ENCODE results near the gene PIP4K2A. TPM values are rescaled to one million over a fixed set of nuclear protein-coding genes. Genes with fewer than 3 reads are reported as not detected.
"Not testable (repeated sequence)": the region's sequence is repeated elsewhere in the genome, so short reads cannot be mapped to it uniquely, and the experiment has no call there.

The PIP4K2A gene
- total RNA-seq, 2 donors from 2014 or later: 87.7 to 137 TPM

DNA sequence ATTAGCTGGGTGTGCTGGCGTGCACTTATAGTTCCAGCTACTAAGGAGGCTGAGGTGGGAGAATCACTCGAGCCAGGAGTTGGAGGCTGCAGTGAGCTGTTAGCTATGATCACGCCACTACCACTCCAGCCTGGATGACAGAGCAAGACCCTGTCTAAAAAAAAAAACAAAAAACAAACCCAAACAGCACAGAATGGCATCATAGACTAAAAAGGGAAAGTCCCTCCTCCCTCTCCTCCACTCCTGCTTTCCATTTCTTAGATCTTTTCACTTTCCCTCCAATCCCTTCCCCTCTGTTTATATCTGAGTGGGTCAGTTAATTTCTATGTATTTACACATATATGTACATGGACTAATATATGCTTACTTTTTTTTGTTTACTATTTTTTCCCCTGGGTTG lies 10.4 kb upstream of the PIP4K2A start:
- no peaks in the 10 kb centered on the region for H3K36me3 Mint-ChIP-seq
- no peak for DNase-seq (ENCODE audit: low spot score in 2 of 2)
- H3K27ac Mint-ChIP-seq: no peak overlapping the region
- ATAC-seq: peak in 1 of 2 donors; percentile 35
- no peaks in the 10 kb centered on the region for H3K9me3 Mint-ChIP-seq

DNA sequence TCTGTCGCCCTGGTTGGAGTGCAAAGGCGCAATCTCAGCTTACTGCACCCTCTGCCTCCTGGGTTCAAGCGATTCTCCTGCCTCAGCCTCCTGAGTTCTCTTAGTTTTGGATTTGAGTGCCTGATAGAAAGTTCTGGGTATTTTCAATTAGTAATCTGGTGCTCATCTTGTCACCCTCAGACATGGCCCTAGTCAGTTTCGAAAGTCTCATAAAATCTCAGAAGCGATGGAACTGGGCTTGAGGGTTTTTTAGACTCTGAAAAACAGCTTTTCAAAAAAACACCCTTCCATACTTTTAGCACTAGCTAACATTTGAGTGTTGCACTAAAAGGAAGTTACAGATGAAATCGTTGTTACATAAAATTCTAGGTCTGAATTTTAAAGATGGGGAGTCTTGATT lies 9.4 kb upstream of the PIP4K2A start:
- DNase-seq (ENCODE audit: low spot score in 2 of 2) (no peak), ATAC-seq (no peak)
- H3K27ac Mint-ChIP-seq: peak overlapping the region in 1 of 2 donors; percentile 81
- no peaks in the 10 kb centered on the region for H3K9me3 Mint-ChIP-seq
- H3K36me3 Mint-ChIP-seq: no peaks in the 10 kb centered on the region

DNA sequence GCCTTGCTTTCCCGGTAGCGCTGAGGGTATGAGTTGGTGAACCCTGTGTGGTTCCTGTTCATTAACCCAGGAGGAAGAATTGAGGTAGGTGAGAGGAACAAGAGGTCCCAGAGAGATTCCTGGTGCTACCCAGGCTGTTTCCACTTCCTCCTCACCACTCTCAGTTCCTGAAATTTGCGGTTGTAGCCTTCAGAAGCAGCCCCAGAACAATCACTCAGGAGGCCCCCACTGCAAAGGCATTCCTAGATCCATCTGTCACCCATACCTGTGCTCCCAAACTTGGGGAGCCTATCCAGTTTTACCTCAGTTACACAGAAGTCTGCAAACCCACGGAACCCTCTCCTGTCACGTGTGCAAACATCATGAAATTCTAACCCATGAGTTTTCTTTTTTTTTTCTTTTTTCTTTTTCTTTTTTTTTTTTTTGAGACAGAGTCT lies 9.0 kb upstream of the PIP4K2A start:
- ATAC-seq (no peak), DNase-seq (ENCODE audit: low spot score in 2 of 2) (no peak)
- Mint-ChIP-seq H3K36me3 (no peaks in the 10 kb centered on the region), H3K27ac (peak overlapping the region in 1 of 2 donors; percentile 81), H3K9me3 (no peaks in the 10 kb centered on the region)

DNA sequence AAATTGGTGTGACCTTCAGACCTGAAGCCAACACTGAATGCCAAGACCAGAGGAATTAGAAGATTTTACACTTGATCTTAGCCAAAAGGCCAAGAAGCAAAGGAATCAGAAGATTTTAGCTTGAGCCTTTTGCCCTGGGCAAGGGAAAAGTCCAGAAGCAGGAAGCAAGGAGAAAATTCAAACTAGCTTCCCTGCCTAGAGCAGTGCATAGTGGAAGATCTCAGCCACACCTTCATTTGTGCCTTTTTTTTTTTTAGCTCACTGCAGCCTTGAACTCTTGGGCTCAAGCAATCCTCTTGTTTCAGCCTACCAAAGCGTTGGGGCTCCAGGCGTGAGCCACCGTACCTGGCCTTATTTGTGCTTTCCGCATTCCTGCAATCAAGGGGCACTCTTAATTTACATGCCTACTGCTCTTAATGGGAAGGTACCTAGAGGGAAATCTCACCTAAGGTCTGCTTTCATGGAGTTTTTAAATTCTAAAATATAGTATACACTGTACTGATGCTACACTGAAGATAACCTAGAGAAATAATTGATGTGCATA lies 8.3 kb upstream of the PIP4K2A start:
- Mint-ChIP-seq H3K27ac (no peak overlapping the region), H3K9me3 (no peaks in the 10 kb centered on the region), H3K36me3 (no peaks in the 10 kb centered on the region)
- DNase-seq (ENCODE audit: low spot score in 2 of 2): no peak
- ATAC-seq: no peak

DNA sequence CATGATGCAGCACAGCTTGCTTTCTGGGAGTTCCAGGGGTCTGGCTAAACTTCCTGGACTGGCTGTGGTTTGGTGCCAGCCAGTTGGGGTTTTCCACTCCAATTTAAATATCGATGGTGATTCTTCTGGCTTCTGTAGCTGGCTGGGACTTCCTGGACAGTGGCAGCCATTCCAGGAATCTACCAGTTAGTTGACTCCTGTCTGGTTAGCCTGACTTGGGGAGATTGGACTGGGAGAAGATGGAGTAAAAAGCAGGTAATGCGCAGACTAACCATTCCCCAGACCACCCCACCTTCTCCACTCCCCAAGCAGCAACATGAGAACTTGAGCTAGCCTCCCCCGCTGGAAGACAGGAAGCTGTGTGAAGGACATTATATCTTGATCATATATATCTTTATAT lies 6.3 kb upstream of the PIP4K2A start:
- no peaks in the 10 kb centered on the region for H3K36me3 Mint-ChIP-seq

DNA sequence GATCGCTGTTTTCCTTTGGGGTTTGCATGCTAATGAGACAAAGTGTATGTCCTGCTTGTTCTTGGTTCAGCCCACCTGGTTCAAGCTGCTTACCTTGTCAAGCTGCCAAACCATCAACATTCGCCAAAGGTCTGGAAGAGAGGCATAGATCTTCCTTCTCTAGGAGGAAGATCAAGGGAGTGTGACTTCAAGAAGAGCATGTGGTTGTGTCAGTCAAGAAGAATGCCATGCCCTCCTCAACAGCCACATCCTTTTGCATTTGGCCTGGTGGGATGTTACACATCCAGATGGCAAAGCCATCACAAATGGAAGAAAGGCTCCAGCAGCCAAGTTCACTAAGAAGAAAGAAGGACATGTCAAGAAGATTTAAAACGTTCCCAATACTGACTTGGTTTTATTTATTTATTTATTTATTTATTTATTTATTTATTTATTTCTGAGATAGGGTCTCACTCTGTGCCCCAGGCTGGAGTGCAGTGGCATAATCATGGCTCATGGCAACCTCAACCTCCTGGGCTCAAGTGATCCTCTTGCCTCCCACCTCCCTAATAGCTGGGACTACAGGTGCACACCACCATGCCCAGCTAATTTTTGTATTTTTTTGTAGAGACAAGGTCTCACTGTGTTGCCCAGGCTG lies 5.1 kb upstream of the PIP4K2A start:
- no peak for ATAC-seq
- Mint-ChIP-seq H3K27ac (no peak overlapping the region), H3K9me3 (no peaks in the 10 kb centered on the region), H3K36me3 (no peaks in the 10 kb centered on the region)
- DNase-seq (ENCODE audit: low spot score in 2 of 2): no peak

More for the DNA sequence above, 6.3 kb upstream of the PIP4K2A start:
- DNase-seq (ENCODE audit: low spot score in 2 of 2): no peak
- ATAC-seq: no peak
- H3K9me3 Mint-ChIP-seq: no peaks in the 10 kb centered on the region
- no peak overlapping the region for H3K27ac Mint-ChIP-seq

DNA sequence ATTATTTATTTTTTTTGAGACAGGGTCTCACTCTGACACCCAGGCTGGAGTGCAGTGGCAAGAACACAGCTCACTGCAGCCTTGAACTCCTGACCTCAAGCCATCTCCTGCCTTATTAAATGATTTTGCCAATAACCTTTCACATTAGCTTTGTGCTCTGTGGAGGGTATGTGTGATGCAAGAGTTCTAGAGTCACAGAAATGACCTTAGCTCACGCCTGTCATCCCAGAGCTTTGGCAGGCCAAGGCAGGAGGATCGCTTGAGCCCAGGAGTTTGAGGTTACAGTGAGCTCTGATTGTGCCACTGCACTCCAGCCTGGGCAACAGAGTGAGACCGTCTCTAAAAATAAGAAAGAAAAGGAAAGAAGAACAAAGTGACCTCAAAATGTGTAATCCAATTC lies 4.3 kb upstream of the PIP4K2A start:
- not testable (repeated sequence) for DNase-seq (ENCODE audit: low spot score in 2 of 2); ATAC-seq; H3K36me3 Mint-ChIP-seq; H3K27ac Mint-ChIP-seq; H3K9me3 Mint-ChIP-seq

DNA sequence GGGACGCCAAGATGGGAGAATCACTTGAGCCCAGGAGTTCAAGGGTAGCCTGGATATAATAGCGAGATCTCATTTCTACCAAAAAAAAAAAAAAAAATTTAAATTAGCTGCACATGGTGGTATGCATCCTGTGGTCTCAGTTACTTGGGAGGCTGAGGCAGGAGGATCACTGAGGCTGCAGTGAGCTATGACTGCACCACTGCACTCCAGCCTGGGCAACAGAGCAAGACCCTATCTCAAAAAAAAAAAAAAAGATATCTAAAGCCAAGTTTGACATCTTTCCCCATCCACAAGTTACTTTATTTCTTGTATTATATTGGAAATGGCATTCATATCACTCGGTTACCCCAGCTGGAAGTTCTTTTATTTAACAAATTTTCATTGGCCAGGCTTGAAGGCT lies 3.4 kb upstream of the PIP4K2A start:
- no peak overlapping the region for H3K27ac Mint-ChIP-seq
- DNase-seq (ENCODE audit: low spot score in 2 of 2) (no peak), ATAC-seq (no peak)
- peaks cover 0 to 8% of the 10 kb centered on the region in 2 donors for H3K36me3 Mint-ChIP-seq
- no peaks in the 10 kb centered on the region for H3K9me3 Mint-ChIP-seq

DNA sequence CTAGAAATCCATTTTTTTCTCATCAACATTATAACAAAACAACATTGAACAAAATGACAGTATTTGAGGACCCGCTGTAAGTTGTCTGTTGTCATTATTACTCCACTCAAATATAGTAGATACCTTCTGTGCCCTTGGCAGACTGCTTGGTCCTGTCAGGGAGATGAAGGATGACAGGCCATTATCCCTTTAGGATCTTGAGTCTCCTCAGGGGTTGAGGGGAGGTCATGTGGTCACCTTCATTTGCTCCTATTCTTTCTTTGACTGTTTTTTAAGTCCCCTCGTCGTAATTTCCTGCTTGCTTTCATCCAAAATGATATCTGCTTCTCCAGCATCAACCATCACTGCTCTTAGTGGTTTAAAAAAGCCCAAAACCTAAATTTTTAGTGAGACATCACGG lies 2.6 kb upstream of the PIP4K2A start:
- no peak for ATAC-seq
- H3K36me3 Mint-ChIP-seq: peaks cover 0 to 9% of the 10 kb centered on the region in 2 donors
- H3K27ac Mint-ChIP-seq: no peak overlapping the region
- H3K9me3 Mint-ChIP-seq: no peaks in the 10 kb centered on the region
- DNase-seq (ENCODE audit: low spot score in 2 of 2): no peak

DNA sequence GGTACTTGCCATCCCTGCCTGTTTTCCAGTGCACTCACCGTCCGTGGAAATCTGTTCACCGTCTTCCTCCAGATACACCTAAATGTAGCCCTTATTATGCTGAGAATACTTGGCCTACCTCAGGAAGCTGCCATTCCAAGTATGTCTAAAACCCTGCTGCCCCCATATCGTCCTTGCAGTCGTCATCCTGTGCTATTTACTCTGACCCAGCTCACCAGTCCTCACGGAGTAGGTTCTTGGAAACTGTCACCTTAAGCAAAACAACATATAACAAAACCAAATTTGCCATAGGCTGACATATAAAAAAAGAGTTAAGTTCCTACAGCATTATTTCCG lies 880 bp upstream of the PIP4K2A start:
- Mint-ChIP-seq H3K36me3 (peaks cover 0 to 9% of the 10 kb centered on the region in 2 donors), H3K9me3 (no peaks in the 10 kb centered on the region), H3K27ac (peak overlapping the region; percentile 15 to 30)
- DNase-seq (ENCODE audit: low spot score in 2 of 2) (no peak), ATAC-seq (no peak)

DNA sequence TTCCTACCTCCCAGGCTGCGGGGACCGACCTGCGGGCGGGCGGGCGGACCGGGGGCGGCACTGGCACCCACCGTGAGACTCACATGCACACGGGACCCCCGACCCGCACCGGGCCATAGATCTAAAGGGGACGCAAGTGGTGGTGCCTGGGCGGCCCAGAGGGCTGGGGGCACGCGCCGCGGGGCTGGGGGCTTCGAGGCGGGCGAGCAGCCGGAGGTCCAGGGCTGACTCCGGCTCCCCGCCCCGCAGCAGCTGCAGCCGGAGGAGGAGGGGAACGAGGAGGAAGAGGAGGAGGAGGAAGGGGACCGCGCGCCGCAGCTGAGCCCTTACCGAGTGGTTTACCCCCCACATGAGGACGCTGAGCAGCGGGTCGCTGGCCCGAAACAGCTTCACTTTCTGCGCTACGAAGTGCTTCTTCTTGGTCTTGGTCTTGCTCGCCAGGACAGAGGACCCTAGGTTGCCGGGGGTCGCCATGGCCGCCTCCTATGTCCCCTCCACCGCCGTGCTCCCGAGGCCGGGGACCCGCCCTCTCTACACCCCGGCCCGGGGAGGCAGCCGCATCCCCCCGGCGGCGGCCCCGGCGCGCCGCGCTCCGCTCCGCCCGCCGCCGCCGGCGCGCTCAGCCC lies 412 bp downstream of the PIP4K2A start:
- Mint-ChIP-seq H3K9me3 (no peaks in the 10 kb centered on the region), H3K36me3 (peaks cover 9 to 11% of the 10 kb centered on the region in 2 donors), H3K27ac (peak overlapping the region in 1 of 2 donors; percentile 89)
- DNase-seq (ENCODE audit: low spot score in 2 of 2): peak in 1 of 2 donors; percentile 58
- peak; percentile 28 to 51 for ATAC-seq

DNA sequence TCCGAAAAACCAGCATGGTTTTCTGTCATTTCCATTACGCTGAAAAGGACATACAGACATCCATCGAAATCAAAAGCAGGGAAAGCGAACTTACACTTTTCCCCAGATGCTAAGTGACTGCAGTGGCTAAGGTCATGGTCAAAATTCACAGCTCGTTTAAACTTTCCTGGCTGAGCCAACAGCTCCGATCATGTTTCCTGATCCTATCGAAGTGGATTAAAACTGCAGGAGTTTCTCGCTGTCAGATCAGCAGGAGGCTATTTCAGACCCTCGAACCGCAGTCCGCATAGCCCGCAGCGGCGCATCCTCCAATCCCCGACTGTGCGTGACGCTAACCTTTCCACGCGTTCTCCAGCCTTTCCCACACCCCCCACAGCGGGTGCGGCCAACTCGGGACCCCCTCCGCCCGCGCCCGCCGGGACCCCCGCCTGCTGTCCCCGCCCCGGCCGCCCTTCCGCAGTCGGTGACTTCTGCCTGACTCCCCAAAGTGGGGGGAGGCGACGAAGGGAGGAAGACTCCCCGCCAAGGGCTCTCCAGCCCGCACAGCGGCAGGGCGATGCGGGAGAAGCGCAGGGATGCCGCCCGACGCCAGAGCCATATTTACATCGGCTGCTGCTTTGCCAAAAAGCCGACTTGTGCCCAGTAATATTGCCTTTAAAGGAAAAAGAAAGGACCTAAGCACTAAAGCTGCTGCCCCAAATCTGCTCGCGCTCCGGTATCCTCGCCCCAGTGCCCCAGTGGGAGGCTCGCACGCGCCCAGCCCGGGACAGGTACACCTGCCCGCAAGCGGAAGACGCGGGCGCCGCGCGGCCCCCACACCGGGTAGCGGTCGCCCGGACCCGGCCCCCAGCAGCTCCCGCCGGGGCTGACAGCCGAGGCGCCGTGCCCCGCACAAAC lies 1.2 kb downstream of the PIP4K2A start:
- Mint-ChIP-seq H3K9me3 (peaks cover 0 to 3% of the 10 kb centered on the region in 2 donors), H3K27ac (peak overlapping the region; percentile 89 to 94), H3K36me3 (peaks cover 9 to 18% of the 10 kb centered on the region in 2 donors)
- DNase-seq (ENCODE audit: low spot score in 2 of 2) (peak; percentile 38 to 59), ATAC-seq (peak; percentile 16 to 26)

DNA sequence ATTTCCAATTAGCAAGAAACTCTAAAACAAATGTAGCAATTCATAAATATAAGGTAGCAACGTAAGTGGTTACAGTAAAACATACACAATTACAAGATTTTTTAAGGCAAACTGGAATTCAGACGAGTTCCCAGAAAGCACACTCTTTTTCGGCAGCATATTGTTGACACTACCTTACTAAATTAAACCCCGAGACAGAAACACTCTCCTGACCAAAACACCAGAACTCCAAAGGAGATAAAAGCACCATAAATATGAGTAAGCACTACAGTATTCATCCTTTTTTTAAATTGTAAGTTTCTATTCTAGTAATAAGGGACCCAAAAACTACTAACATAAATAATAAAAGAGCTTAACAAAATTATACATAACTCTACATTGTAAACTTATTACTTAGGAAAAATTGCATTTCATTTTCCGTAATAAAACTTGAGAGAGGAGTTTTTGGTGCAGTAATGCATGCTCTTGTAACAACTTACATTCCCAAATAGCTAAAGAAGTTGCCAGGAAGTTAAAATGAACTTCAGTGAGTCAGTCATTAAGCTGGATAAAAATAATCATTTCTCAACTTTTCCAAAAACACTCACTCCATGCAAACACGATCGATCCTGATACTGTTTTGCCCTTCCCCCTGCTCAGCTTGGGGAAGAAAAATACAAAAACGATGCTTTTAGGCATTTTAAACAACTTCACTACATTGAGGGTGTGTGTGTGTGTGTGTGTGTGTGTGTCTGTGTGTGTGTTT lies 2.0 kb downstream of the PIP4K2A start:
- Mint-ChIP-seq H3K36me3 (peaks cover 9 to 27% of the 10 kb centered on the region in 2 donors), H3K9me3 (peaks cover 0 to 6% of the 10 kb centered on the region in 2 donors), H3K27ac (peak overlapping the region; percentile 89 to 90)
- peak; percentile 12 to 58 for ATAC-seq
- no peak for DNase-seq (ENCODE audit: low spot score in 2 of 2)

DNA sequence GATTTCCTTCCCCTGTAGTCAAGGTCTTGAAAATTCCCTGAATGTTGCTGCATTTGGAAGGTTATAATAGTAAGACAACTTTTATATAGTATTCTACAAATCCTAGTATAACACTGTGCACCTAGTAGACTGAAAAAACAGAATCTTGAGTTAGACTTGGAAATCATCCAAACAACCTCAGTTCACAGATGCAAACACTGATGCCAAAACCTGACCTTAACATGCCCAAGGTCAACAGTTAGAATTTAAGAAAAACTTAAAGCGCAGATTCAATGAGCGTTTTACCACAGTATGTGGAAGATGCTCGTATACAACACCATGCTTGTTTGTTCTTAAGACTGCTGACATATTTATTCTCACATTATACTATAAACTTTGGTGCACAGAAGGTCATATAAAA lies 3.0 kb downstream of the PIP4K2A start:
- H3K36me3 Mint-ChIP-seq: peaks cover 9 to 33% of the 10 kb centered on the region in 2 donors
- H3K27ac Mint-ChIP-seq: peak overlapping the region; percentile 89 to 90
- H3K9me3 Mint-ChIP-seq: peaks cover 0 to 8% of the 10 kb centered on the region in 2 donors
- no peak for DNase-seq (ENCODE audit: low spot score in 2 of 2)
- ATAC-seq: no peak

DNA sequence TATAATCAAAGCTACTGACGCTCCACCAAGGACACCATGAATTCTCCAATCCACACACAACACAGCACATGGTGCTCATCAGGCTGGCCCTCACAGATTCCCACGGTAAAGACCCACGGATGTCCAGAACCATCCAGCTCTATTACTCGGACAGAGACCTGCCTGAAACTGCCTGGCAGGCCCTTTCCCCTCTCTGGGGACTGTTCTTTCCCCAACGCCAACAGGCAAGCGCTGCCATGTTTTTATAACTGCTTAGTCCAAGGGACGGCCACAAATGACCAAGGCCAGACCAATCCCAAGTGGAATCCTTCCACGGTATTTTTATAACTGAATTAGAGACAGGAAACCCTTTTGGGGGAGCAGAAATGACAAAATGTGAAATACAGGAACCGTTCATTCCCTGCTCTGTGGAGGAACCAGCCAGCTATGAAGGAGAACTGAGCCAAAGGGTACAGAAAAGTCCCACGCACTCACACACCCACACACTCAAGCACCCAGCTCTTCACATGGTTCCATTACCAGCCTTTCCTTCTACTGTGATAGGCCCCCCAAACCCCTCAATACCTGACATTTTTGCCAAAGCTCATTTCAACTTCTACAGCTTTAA lies 4.1 kb downstream of the PIP4K2A start:
- DNase-seq (ENCODE audit: low spot score in 2 of 2) (no peak), ATAC-seq (no peak)
- peak overlapping the region; percentile 89 to 90 for H3K27ac Mint-ChIP-seq
- peaks cover 9 to 42% of the 10 kb centered on the region in 2 donors for H3K36me3 Mint-ChIP-seq
- peaks cover 0 to 13% of the 10 kb centered on the region in 2 donors for H3K9me3 Mint-ChIP-seq

DNA sequence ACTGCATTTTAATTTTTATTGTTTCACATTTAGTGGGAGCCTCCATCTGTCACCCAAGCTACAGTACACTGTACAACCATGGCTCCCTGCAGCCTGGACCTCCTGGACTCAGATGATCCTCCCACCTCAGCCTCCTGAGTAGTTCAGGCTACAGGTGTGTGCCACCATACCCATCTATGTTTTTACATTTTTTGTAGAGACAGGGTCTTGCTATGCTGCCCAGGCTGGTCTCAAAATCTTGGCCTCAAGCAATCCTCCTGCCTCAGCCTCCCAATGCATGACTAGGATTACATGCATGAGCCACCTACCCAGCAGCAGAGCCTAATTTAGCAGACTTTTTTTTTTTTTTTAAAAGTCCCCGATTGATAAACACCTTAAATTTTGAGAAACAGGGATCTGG lies 5.6 kb downstream of the PIP4K2A start:
- DNase-seq (ENCODE audit: low spot score in 2 of 2) (no peak), ATAC-seq (no peak)
- Mint-ChIP-seq H3K27ac (no peak overlapping the region), H3K9me3 (peaks cover 0 to 13% of the 10 kb centered on the region in 2 donors), H3K36me3 (peaks cover 9 to 53% of the 10 kb centered on the region in 2 donors)

All from activated naive CD4-positive, alpha-beta T cell treated with anti-CD3 and anti-CD28 coated beads, Interleukin-2, amount 50 U/mL, for 72 hours (primary cell).